KMS-11 (cell line): ENCODE results near the gene TAF7L.

Experiments used
- H2AFZ ChIP-seq: fragments of 200-600 bp; sonication (generic); 2 replicates; pipeline ENCODE4 v1.6.1; 2016; ENCODE audit warnings: antibody characterized with exemption, mixed run types, low read depth
- H3K27ac ChIP-seq: fragments of 200-600 bp; sonication (generic); 2 replicates; pipeline ENCODE4 v1.6.1; 2016; ENCODE audit warnings: mild to moderate bottlenecking, mixed run types
- H3K27me3 ChIP-seq: fragments of 200-600 bp; sonication (generic); 2 replicates; pipeline ENCODE4 v1.6.1; 2017; ENCODE audit warnings: mild to moderate bottlenecking, low read depth, mixed run types, moderate library complexity; ENCODE audit not compliant: insufficient read depth
- H3K36me3 ChIP-seq: fragments of 200-600 bp; sonication (generic); 2 replicates; pipeline ENCODE4 v1.6.1; 2017; ENCODE audit warnings: mild to moderate bottlenecking, mixed run types; ENCODE audit not compliant: insufficient read depth
- H3K4me1 ChIP-seq: fragments of 200-600 bp; sonication (generic); 2 replicates; pipeline ENCODE4 v1.6.1; 2016; ENCODE audit warnings: mild to moderate bottlenecking, low read depth, mixed run types; ENCODE audit not compliant: poor library complexity, severe bottlenecking
- H3K4me2 ChIP-seq: fragments of 200-600 bp; sonication (generic); 2 replicates; pipeline ENCODE4 v1.7.0; 2016; ENCODE audit warnings: mild to moderate bottlenecking, mixed run types
- H3K4me3 ChIP-seq: fragments of 200-600 bp; sonication (generic); IDR thresholded peaks from 2 replicates; pipeline ENCODE4 v1.6.1; 2017; ENCODE audit warnings: low read depth, low read length, mixed read lengths; ENCODE audit not compliant: insufficient read depth
- H3K79me2 ChIP-seq: fragments of 200-600 bp; sonication (generic); 2 replicates; pipeline ENCODE4 v1.6.1; 2016; ENCODE audit warnings: low read depth, mixed run types; ENCODE audit not compliant: insufficient read depth
- H3K9ac ChIP-seq: fragments of 200-600 bp; sonication (generic); 2 replicates; pipeline ENCODE4 v1.6.1; 2016; ENCODE audit warnings: mild to moderate bottlenecking, mixed run types
- H4K20me1 ChIP-seq: fragments of 200-600 bp; sonication (generic); 2 replicates; pipeline ENCODE4 v1.6.1; 2016; ENCODE audit warnings: mild to moderate bottlenecking, mixed run types; ENCODE audit not compliant: insufficient read depth
- TF ChIP-seq, protein P1 (sequence below): fragments of 200-600 bp; sonication (generic); conservative IDR thresholded peaks from 2 replicates; pipeline ENCODE4 v1.6.1; 2017; ENCODE audit warnings: low read depth, mild to moderate bottlenecking, antibody characterized with exemption, low read length, moderate library complexity, mixed read lengths

The TAF7L gene

DNA sequence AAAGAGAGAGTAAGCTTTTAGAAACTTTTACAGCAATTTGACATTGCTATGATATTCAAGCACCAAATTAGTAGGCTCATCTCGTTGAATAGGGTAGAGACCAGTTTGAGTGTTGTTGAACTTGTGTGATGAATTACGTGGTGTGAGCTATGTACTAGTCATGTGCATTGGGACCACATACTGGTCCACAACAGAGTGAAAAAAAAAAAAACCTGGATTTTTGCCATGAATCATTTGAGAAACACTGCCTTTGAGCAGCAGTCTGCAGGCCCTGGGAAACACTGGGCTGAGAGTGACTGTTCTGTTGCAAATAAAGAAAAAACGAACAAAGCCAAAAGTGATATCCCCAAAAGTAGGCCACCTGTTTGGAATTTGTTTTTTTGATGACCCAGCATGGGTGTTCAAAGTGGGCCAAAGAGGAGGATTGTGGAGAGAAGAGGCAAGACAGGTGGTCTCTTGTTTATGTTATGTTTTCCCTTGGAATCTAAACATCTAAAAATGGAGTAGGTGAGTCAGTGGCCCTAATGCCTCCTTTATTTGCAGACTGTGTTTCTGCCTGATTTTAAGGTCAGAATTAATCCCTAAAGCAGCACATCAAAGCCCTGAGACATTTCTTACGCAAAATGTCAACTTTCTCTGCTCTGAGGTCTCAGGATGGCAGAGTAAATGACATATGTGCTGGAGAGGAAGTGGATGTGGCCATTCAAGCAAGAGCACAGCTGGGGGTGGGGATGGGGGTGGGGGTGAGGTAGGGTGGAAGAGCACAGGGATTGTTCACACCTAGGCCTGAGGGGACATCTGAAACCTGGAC, 33.5 kb downstream of the TAF7L start:
- no peak overlapping the region for H3K4me2 ChIP-seq
- H3K9ac ChIP-seq: no peak overlapping the region
- H3K36me3 ChIP-seq: no peaks in the 10 kb centered on the region
- no peaks in the 10 kb centered on the region for H3K4me1 ChIP-seq
- TF ChIP-seq, protein P1, sequence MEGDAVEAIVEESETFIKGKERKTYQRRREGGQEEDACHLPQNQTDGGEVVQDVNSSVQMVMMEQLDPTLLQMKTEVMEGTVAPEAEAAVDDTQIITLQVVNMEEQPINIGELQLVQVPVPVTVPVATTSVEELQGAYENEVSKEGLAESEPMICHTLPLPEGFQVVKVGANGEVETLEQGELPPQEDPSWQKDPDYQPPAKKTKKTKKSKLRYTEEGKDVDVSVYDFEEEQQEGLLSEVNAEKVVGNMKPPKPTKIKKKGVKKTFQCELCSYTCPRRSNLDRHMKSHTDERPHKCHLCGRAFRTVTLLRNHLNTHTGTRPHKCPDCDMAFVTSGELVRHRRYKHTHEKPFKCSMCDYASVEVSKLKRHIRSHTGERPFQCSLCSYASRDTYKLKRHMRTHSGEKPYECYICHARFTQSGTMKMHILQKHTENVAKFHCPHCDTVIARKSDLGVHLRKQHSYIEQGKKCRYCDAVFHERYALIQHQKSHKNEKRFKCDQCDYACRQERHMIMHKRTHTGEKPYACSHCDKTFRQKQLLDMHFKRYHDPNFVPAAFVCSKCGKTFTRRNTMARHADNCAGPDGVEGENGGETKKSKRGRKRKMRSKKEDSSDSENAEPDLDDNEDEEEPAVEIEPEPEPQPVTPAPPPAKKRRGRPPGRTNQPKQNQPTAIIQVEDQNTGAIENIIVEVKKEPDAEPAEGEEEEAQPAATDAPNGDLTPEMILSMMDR: no peak
- no peak overlapping the region for H2AFZ ChIP-seq
- H3K27me3 ChIP-seq: no peaks in the 10 kb centered on the region
- no peak overlapping the region for H3K4me3 ChIP-seq
- no peaks in the 10 kb centered on the region for H3K79me2 ChIP-seq
- no peak overlapping the region for H3K27ac ChIP-seq
- H4K20me1 ChIP-seq: no peaks in the 10 kb centered on the region

GRCh38 chrX:101252634-101253033, 38.5 kb downstream of the TAF7L start:
- TF ChIP-seq, protein P1: no peak
- Histone ChIP-seq H3K4me2 (no peak overlapping the region), H3K36me3 (no peaks in the 10 kb centered on the region)

GRCh38 chrX:101241531-101241930, 49.6 kb downstream of the TAF7L start:
- Histone ChIP-seq H3K4me1 (no peaks in the 10 kb centered on the region), H3K79me2 (no peaks in the 10 kb centered on the region), H2AFZ (no peak overlapping the region), H3K4me3 (no peak overlapping the region), H3K4me2 (no peak overlapping the region), H3K27me3 (no peaks in the 10 kb centered on the region), H3K9ac (no peak overlapping the region), H3K36me3 (no peaks in the 10 kb centered on the region), H3K27ac (no peak overlapping the region), H4K20me1 (no peaks in the 10 kb centered on the region)
- TF ChIP-seq, protein P1: no peak

More at GRCh38 chrX:101252634-101253033, 38.5 kb downstream of the TAF7L start:
- no peak overlapping the region for H2AFZ ChIP-seq
- H3K9ac ChIP-seq: no peak overlapping the region
- no peaks in the 10 kb centered on the region for H3K79me2 ChIP-seq
- no peaks in the 10 kb centered on the region for H3K4me1 ChIP-seq
- H4K20me1 ChIP-seq: no peaks in the 10 kb centered on the region
- H3K4me3 ChIP-seq: no peak overlapping the region
- H3K27me3 ChIP-seq: no peaks in the 10 kb centered on the region
- H3K27ac ChIP-seq: no peak overlapping the region

DNA sequence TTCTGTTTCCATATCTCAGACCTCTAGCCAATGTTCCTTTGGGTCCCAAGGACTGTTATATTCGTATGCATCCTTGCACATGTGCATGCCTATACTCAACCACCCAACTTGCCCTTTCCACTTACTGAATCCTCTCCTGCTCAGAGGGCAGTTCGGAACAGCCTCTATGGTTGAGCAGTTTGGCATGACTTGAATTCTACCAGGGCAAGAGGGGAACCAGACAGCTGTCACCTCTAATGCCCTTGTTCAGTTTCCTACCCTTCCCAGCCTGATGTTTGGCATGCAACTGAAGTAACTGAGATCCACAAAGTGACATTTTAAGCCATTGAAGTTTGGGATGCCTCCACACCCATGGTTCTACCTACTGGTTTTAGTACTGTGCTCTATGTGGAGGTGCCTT, 54.1 kb downstream of the TAF7L start:
- no peak overlapping the region for H2AFZ ChIP-seq
- no peaks in the 10 kb centered on the region for H3K4me1 ChIP-seq
- TF ChIP-seq, protein P1: no peak
- H3K4me3 ChIP-seq: no peak overlapping the region
- H3K27me3 ChIP-seq: no peaks in the 10 kb centered on the region
- H3K9ac ChIP-seq: no peak overlapping the region
- no peak overlapping the region for H3K27ac ChIP-seq
- H4K20me1 ChIP-seq: no peaks in the 10 kb centered on the region
- no peak overlapping the region for H3K4me2 ChIP-seq
- H3K36me3 ChIP-seq: no peaks in the 10 kb centered on the region
- no peaks in the 10 kb centered on the region for H3K79me2 ChIP-seq
